SKM-1 (cell line): ENCODE data around the gene BCCIP.

Source experiments
- DNase-seq: peaks from one replicate; lab custom pipeline; 2025; ENCODE audit not compliant: unreplicated experiment; lab: John Stamatoyannopoulos, UW

Gene BCCIP

GRCh38 chr10:125797424-125797823 is 25.9 kb upstream of the BCCIP start:
- no peak for DNase-seq

GRCh38 chr10:125797994-125798662 is 25.2 kb upstream of the BCCIP start:
- no peak for DNase-seq

GRCh38 chr10:125799451-125800182 is 23.7 kb upstream of the BCCIP start:
- no peak for DNase-seq

- no peak for DNase-seq
These were observed 21.8 kb upstream of the BCCIP start for GRCh38 chr10:125801574-125801973.

GRCh38 chr10:125802131-125802530 is 21.2 kb upstream of the BCCIP start:
- DNase-seq = no peak

GRCh38 chr10:125802739-125803138 is 20.6 kb upstream of the BCCIP start:
- no peak for DNase-seq

GRCh38 chr10:125808047-125808446 is 15.3 kb upstream of the BCCIP start:
- DNase-seq = no peak

- no peak for DNase-seq
These were observed 12.1 kb upstream of the BCCIP start for GRCh38 chr10:125811251-125811650.

GRCh38 chr10:125812128-125812750 is 11.1 kb upstream of the BCCIP start:
- no peak for DNase-seq

GRCh38 chr10:125815764-125816163 is 7.6 kb upstream of the BCCIP start:
- no peak for DNase-seq

GRCh38 chr10:125816548-125816947 is 6.8 kb upstream of the BCCIP start:
- DNase-seq = no peak

- no peak for DNase-seq
These were observed 5.9 kb upstream of the BCCIP start for GRCh38 chr10:125817337-125817946.

- DNase-seq = no peak
These were observed 2.6 kb upstream of the BCCIP start for GRCh38 chr10:125820701-125821100.

GRCh38 chr10:125823663-125824251 is 411 bp downstream of the BCCIP start:
- DNase-seq = no peak

GRCh38 chr10:125824736-125825135 is 1.4 kb downstream of the BCCIP start:
- no peak for DNase-seq

- DNase-seq = peak; percentile 7
These were observed 3.8 kb downstream of the BCCIP start for GRCh38 chr10:125827133-125827532.

GRCh38 chr10:125828311-125828710 is 5.0 kb downstream of the BCCIP start:
- DNase-seq = no peak

- DNase-seq = no peak
These were observed 13.4 kb downstream of the BCCIP start for GRCh38 chr10:125836746-125837145.

- DNase-seq = no peak
These were observed 15.6 kb downstream of the BCCIP start for GRCh38 chr10:125838802-125839575.

GRCh38 chr10:125840406-125840805 is 17.1 kb downstream of the BCCIP start:
- DNase-seq = no peak

- DNase-seq = no peak
These were observed 17.6 kb downstream of the BCCIP start for GRCh38 chr10:125840955-125841354.
